Mesendoderm (in vitro differentiated cells): Measurements from ENCODE around the gene PCF11.
"Not testable (repeated sequence)": the region's sequence is repeated elsewhere in the genome, so short reads cannot be mapped to it uniquely, and the experiment has no call there.

Source experiments
- DNase-seq: peaks from one replicate; pipeline ENCODE4 v3.0.0; 2013
- H2AK5ac ChIP-seq: 2 replicates; pipeline ENCODE4 v1.6.1; 2013; ENCODE audit warnings: low read length, inconsistent platforms
- H2BK120ac ChIP-seq: 2 replicates; pipeline ENCODE4 v1.6.1; 2013; ENCODE audit warnings: low read depth, mild to moderate bottlenecking, low read length, moderate library complexity, mixed read lengths
- H2BK15ac ChIP-seq: replicated peaks from 2 replicates; pipeline ENCODE4 v1.6.1; 2013; ENCODE audit warnings: low read depth, mild to moderate bottlenecking, moderate library complexity
- H2BK5ac ChIP-seq: 2 replicates; pipeline ENCODE4 v1.6.1; 2013; ENCODE audit warnings: low read length, inconsistent platforms
- H3K18ac ChIP-seq: 2 replicates; pipeline ENCODE4 v1.6.1; 2013; ENCODE audit warnings: mild to moderate bottlenecking, low read length, mixed read lengths
- H3K23ac ChIP-seq: one replicate; pipeline ENCODE4 v1.6.1; 2013; ENCODE audit warnings: low read length
- H3K27ac ChIP-seq: 2 replicates; pipeline ENCODE4 v1.5.1; 2013; ENCODE audit warnings: low read depth, mild to moderate bottlenecking, inconsistent platforms, low read length, moderate library complexity
- H3K27me3 ChIP-seq: 2 replicates; pipeline ENCODE4 v1.6.1; 2013; ENCODE audit warnings: low read length, control low read depth, mild to moderate bottlenecking, inconsistent platforms; ENCODE audit not compliant: insufficient read depth, poor library complexity
- H3K36me3 ChIP-seq: 2 replicates; pipeline ENCODE4 v1.6.1; 2013; ENCODE audit warnings: low read length, inconsistent platforms; ENCODE audit not compliant: control insufficient read depth, insufficient read depth
- H3K4ac ChIP-seq: one replicate; pipeline ENCODE4 v1.6.1; 2013; ENCODE audit warnings: low read depth, mild to moderate bottlenecking, low read length, moderate library complexity
- H3K4me1 ChIP-seq: 2 replicates; pipeline ENCODE4 v1.6.1; 2013; ENCODE audit warnings: low read depth, low read length, inconsistent platforms; ENCODE audit not compliant: control insufficient read depth
- H3K4me2 ChIP-seq: 2 replicates; pipeline ENCODE4 v1.6.1; 2013; ENCODE audit warnings: low read length
- H3K4me3 ChIP-seq: 2 replicates; pipeline ENCODE4 v1.5.1; 2013; ENCODE audit warnings: mild to moderate bottlenecking, low read length
- H3K56ac ChIP-seq: one replicate; pipeline ENCODE4 v1.6.1; 2013; ENCODE audit warnings: low read length
- H3K79me1 ChIP-seq: 2 replicates; pipeline ENCODE4 v1.6.1; 2013; ENCODE audit warnings: low read length, inconsistent platforms
- H3K79me2 ChIP-seq: 2 replicates; pipeline ENCODE4 v1.6.1; 2013; ENCODE audit warnings: mild to moderate bottlenecking, low read length; ENCODE audit not compliant: control insufficient read depth, insufficient read depth
- H3K9ac ChIP-seq: 2 replicates; pipeline ENCODE4 v1.6.1; 2013; ENCODE audit warnings: low read length, inconsistent platforms
- H4K5ac ChIP-seq: one replicate; pipeline ENCODE4 v1.6.1; 2013; ENCODE audit warnings: low read length
- H4K8ac ChIP-seq: one replicate; pipeline ENCODE4 v1.6.1; 2013; ENCODE audit warnings: low read depth, mild to moderate bottlenecking, control low read depth, low read length, moderate library complexity
- WGBS: extraction: QIAGEN DNeasy Blood & Tissue Kit; methylation state at CpG from one replicate; pipeline ENCODE4 v1.1.7; 2013; ENCODE audit warnings: low lambda C conversion rate, missing lambda C conversion rate; ENCODE audit not compliant: insufficient coverage; ENCODE audit errors: extremely low coverage; 5-methylcytosine and 5-hydroxymethylcytosine counted together

The PCF11 gene

DNA sequence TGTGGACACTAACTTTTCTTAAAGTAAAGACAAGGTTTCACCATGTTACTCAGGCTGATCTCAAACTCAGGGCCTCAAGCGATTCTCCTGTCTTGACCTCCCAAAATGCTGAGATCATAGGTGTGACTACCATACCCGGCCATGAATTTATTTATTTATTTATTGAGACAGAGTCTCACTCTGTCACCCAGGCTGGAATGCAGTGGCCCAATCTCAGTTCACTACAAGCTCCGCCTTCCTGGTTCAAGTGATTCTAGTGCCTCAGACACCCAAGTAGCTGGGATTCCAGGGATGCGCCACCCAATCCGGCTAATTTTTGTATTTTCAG, 29.7 kb upstream of the PCF11 start:
- Histone ChIP-seq H3K27ac (no peak overlapping the region), H2BK120ac (no peak overlapping the region), H3K9ac (no peak overlapping the region), H3K4me3 (no peak overlapping the region), H4K5ac (no peak overlapping the region), H2AK5ac (no peak overlapping the region), H2BK15ac (no peak overlapping the region), H4K8ac (no peak overlapping the region), H3K79me1 (no peaks in the 10 kb centered on the region), H3K27me3 (no peaks in the 10 kb centered on the region), H3K79me2 (no peaks in the 10 kb centered on the region), H3K4ac (no peak overlapping the region), H3K4me2 (no peak overlapping the region), H3K23ac (no peak overlapping the region), H3K4me1 (no peaks in the 10 kb centered on the region), H3K18ac (no peak overlapping the region), H2BK5ac (no peak overlapping the region), H3K56ac (no peak overlapping the region), H3K36me3 (no peaks in the 10 kb centered on the region)
- DNase-seq: no peak
- no CpG with 5 or more reads among the region's 5 CpGs for WGBS

DNA sequence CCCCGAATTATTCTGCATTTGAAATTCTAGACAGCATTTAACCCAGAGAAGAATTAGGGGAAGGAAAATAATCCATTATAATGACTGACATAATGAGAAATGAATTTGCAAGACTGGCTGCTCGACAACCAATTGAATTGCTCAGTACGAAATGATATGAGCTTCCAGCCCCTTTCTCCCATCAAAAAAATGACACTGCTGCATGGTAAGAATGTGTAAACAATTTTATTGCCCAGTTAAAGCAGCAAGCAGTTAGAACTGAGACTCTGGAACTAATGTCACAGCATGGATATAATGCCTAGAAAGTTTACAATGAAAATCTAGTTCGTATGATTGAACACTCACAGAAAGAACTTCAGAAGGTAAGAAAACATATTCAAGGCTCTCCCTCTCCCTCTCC, 24.7 kb upstream of the PCF11 start:
- WGBS: no CpG with 5 or more reads among the region's 4 CpGs
- no peak for DNase-seq
- H3K4me2 ChIP-seq: no peak overlapping the region
- H3K18ac ChIP-seq: no peak overlapping the region
- no peak overlapping the region for H3K27ac ChIP-seq
- H3K36me3 ChIP-seq: no peaks in the 10 kb centered on the region
- H3K27me3 ChIP-seq: no peaks in the 10 kb centered on the region
- H2AK5ac ChIP-seq: no peak overlapping the region
- no peak overlapping the region for H3K56ac ChIP-seq
- H4K8ac ChIP-seq: no peak overlapping the region
- no peak overlapping the region for H4K5ac ChIP-seq
- no peak overlapping the region for H3K4me3 ChIP-seq
- H3K4ac ChIP-seq: no peak overlapping the region
- H3K4me1 ChIP-seq: no peaks in the 10 kb centered on the region
- H3K23ac ChIP-seq: no peak overlapping the region
- H3K79me1 ChIP-seq: no peaks in the 10 kb centered on the region
- no peak overlapping the region for H2BK120ac ChIP-seq
- no peak overlapping the region for H2BK5ac ChIP-seq
- no peaks in the 10 kb centered on the region for H3K79me2 ChIP-seq
- H3K9ac ChIP-seq: no peak overlapping the region
- no peak overlapping the region for H2BK15ac ChIP-seq

DNA sequence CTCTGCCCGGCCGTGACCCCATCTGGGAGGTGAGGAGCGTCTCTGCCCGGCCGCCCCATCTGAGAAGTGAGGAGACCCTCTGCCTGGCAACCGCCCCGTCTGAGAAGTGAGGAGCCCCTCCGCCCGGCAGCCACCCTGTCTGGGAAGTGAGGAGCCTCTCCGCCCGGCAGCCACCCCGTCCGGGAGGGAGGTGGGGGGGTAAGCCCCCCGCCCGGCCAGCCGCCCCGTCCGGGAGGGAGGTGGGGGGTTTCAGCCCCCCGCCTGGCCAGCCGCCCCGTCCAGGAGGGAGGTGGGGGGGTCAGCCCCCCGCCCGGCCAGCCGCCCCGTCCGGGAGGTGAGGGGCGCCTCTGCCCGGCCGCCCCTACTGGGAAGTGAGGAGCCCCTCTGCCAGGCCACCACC, 23.7 kb upstream of the PCF11 start:
- H3K36me3 ChIP-seq, H2BK5ac ChIP-seq, H4K8ac ChIP-seq, H3K79me2 ChIP-seq, H3K56ac ChIP-seq, DNase-seq, H3K4ac ChIP-seq, H3K9ac ChIP-seq, H3K79me1 ChIP-seq, H2BK15ac ChIP-seq, H3K4me1 ChIP-seq, H3K27me3 ChIP-seq, H3K27ac ChIP-seq, H2AK5ac ChIP-seq, H3K18ac ChIP-seq, H3K23ac ChIP-seq, H3K4me3 ChIP-seq, H4K5ac ChIP-seq, H2BK120ac ChIP-seq, H3K4me2 ChIP-seq: not testable (repeated sequence)
- WGBS: no CpG with 5 or more reads among the region's 29 CpGs

DNA sequence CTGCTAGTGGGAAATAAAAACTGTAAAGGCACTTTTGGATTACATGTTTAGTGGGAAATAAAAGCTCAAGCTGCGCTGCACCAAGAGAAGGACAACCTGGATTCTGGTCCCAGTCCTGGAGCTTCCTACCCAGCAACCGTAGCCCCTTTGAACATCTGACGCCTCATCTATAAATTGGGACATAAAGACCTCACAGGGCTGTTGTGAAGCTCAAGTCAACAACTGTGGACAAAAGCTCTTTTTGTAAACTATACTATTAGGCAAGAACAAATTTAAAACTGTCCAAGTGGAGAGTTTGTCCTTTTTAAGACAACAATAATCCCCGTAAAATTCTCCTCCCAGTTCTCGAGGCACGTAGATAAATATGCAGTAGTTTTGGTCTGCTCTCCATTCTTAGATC, 17.6 kb upstream of the PCF11 start:
- H3K56ac ChIP-seq: no peak overlapping the region
- no peak overlapping the region for H2BK5ac ChIP-seq
- H3K36me3 ChIP-seq: no peaks in the 10 kb centered on the region
- H2BK120ac ChIP-seq: no peak overlapping the region
- H3K4me2 ChIP-seq: no peak overlapping the region
- no peak overlapping the region for H3K18ac ChIP-seq
- no peak overlapping the region for H3K23ac ChIP-seq
- no peaks in the 10 kb centered on the region for H3K79me1 ChIP-seq
- H3K4me3 ChIP-seq: no peak overlapping the region
- no peak overlapping the region for H2BK15ac ChIP-seq
- no peak overlapping the region for H3K4ac ChIP-seq
- no peak overlapping the region for H4K8ac ChIP-seq
- no peak overlapping the region for H4K5ac ChIP-seq
- H3K27me3 ChIP-seq: no peaks in the 10 kb centered on the region
- no peaks in the 10 kb centered on the region for H3K79me2 ChIP-seq
- H2AK5ac ChIP-seq: no peak overlapping the region
- no CpG with 5 or more reads among the region's 6 CpGs for WGBS
- no peak overlapping the region for H3K9ac ChIP-seq
- no peak for DNase-seq
- no peak overlapping the region for H3K27ac ChIP-seq
- no peaks in the 10 kb centered on the region for H3K4me1 ChIP-seq

DNA sequence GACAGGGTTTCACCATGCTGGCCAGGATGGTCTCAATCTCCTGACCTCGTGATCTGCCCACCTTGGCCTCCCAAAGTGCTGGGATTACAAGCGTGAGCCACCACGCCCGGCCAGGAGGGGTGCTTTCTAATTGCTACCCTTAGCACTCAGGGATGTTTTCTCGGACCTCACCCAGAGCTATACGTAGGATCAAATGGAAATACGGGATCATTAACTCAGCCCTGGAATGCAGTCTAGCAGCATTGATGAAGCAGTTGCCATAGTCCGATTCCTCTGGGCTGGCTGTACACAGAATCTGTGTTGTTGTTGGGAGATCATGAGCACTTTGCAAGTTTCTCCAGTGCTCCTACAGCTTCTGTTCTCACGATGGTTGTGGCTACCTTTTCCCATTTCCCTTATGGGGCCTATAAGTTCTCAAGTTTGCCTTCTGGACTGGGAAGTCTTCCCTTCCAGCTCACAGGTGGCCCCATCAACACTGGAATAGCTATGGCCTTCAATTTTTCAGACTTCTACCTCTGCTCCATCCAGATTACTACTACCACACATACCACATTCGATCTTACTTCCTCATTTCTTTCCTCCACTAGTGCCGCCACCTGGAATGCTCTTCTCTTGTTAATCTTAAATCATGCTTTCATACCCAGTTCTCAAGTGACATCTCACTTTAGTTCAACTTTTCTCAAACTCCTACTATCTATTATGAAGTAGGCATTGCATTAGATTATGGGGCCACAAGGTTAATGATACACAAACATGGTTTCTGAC, 16.1 kb upstream of the PCF11 start:
- no peak for DNase-seq
- no peaks in the 10 kb centered on the region for H3K79me1 ChIP-seq
- H3K4me2 ChIP-seq: no peak overlapping the region
- no peak overlapping the region for H4K5ac ChIP-seq
- no peak overlapping the region for H3K23ac ChIP-seq
- H3K4ac ChIP-seq: no peak overlapping the region
- H4K8ac ChIP-seq: no peak overlapping the region
- no peaks in the 10 kb centered on the region for H3K79me2 ChIP-seq
- no peak overlapping the region for H3K18ac ChIP-seq
- no peak overlapping the region for H2BK15ac ChIP-seq
- no peaks in the 10 kb centered on the region for H3K36me3 ChIP-seq
- no peak overlapping the region for H3K4me3 ChIP-seq
- 100% methylated on average over 1 of the region's 11 CpGs for WGBS
- H2BK5ac ChIP-seq: no peak overlapping the region
- no peak overlapping the region for H2AK5ac ChIP-seq
- no peak overlapping the region for H2BK120ac ChIP-seq
- no peak overlapping the region for H3K9ac ChIP-seq
- no peak overlapping the region for H3K56ac ChIP-seq
- no peaks in the 10 kb centered on the region for H3K4me1 ChIP-seq
- H3K27me3 ChIP-seq: no peaks in the 10 kb centered on the region
- H3K27ac ChIP-seq: no peak overlapping the region

DNA sequence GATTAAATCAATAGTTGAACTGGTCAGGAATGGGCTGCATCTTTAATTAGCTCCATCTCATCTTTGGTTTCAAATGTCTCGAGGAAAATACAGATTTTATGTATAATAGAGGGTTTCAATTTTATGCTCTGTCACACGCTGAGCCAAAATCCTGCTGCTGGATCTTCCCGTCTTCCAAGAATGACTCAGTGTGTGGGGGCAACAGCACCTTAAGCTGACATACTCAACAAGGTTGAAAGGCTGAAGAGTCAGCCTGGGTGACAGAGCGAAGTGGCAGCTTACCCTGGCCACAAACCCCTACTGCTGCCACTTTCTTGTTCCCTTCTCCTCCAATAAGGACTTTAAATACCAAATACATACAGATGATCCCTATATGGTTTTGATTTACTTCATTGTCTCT, 9.0 kb upstream of the PCF11 start:
- H2BK5ac ChIP-seq: no peak overlapping the region
- no peak overlapping the region for H3K4me3 ChIP-seq
- H3K56ac ChIP-seq: no peak overlapping the region
- no peak overlapping the region for H3K4me2 ChIP-seq
- no peaks in the 10 kb centered on the region for H3K27me3 ChIP-seq
- no peak overlapping the region for H3K23ac ChIP-seq
- no peak overlapping the region for H2BK15ac ChIP-seq
- no peak overlapping the region for H3K18ac ChIP-seq
- H3K4me1 ChIP-seq: no peaks in the 10 kb centered on the region
- DNase-seq: no peak
- no peaks in the 10 kb centered on the region for H3K79me2 ChIP-seq
- WGBS: no CpG with 5 or more reads among the region's 4 CpGs
- no peaks in the 10 kb centered on the region for H3K79me1 ChIP-seq
- no peaks in the 10 kb centered on the region for H3K36me3 ChIP-seq
- H4K8ac ChIP-seq: no peak overlapping the region
- no peak overlapping the region for H2AK5ac ChIP-seq
- no peak overlapping the region for H2BK120ac ChIP-seq
- no peak overlapping the region for H4K5ac ChIP-seq
- no peak overlapping the region for H3K9ac ChIP-seq
- no peak overlapping the region for H3K27ac ChIP-seq
- no peak overlapping the region for H3K4ac ChIP-seq
